GM23338 (cell line): ENCODE results near the gene ERAP2. TPM values are rescaled to one million over a fixed set of nuclear protein-coding genes. Genes with fewer than 3 reads are reported as not detected.
A peak's percentile ranks its signal among the peaks of the same experiment; 100 is the strongest.

ENCODE experiments used
- ATAC-seq: fragments of 200-7000 bp; cut with Tn5 transposase; 3 replicates; pipeline ENCODE4 v1.9.1; 2020
- DNase-seq: peaks from one replicate; pipeline ENCODE4 v3.0.0-alpha.2; 2015; ENCODE audit warnings: low spot score
- H2AFZ ChIP-seq: fragments of 200-600 bp; sonication (generic); 2 replicates; pipeline ENCODE4 v1.8.0; 2016; ENCODE audit warnings: antibody characterized with exemption, mild to moderate bottlenecking, moderate library complexity
- H3F3A ChIP-seq: fragments of 200-600 bp; sonication (generic); replicated peaks from 2 replicates; pipeline ENCODE4 v1.8.0; 2017; ENCODE audit warnings: antibody characterized with exemption, mixed run types, low read depth
- H3K27ac ChIP-seq: fragments of 200-600 bp; sonication (generic); 2 replicates; pipeline ENCODE4 v1.6.1; 2016; ENCODE audit warnings: low read depth
- H3K27me3 ChIP-seq: fragments of 200-600 bp; sonication (generic); 2 replicates; pipeline ENCODE4 v1.8.0; 2016; ENCODE audit warnings: mild to moderate bottlenecking, mixed run types, moderate library complexity; ENCODE audit not compliant: insufficient read depth
- H3K36me3 ChIP-seq: fragments of 200-600 bp; sonication (generic); 2 replicates; pipeline ENCODE4 v1.8.0; 2016; ENCODE audit warnings: mild to moderate bottlenecking; ENCODE audit not compliant: insufficient read depth
- H3K4me1 ChIP-seq: fragments of 200-600 bp; sonication (generic); 2 replicates; pipeline ENCODE4 v1.8.0; 2016; ENCODE audit warnings: mild to moderate bottlenecking, moderate library complexity; ENCODE audit not compliant: insufficient read depth
- H3K4me2 ChIP-seq: fragments of 200-600 bp; sonication (generic); 2 replicates; pipeline ENCODE4 v1.7.1; 2017; ENCODE audit warnings: mixed run types
- H3K4me3 ChIP-seq: fragments of 200-600 bp; sonication (generic); 2 replicates; pipeline ENCODE4 v1.6.1; 2016; ENCODE audit warnings: mixed run types
- H3K79me2 ChIP-seq: fragments of 200-600 bp; sonication (generic); replicated peaks from 2 replicates; pipeline ENCODE4 v1.8.0; 2017; ENCODE audit warnings: mild to moderate bottlenecking; ENCODE audit not compliant: insufficient read depth
- H3K9me2 ChIP-seq: fragments of 200-600 bp; sonication (generic); 2 replicates; pipeline ENCODE4 v1.8.0; 2017; ENCODE audit not compliant: insufficient read depth
- H4K20me1 ChIP-seq: fragments of 200-600 bp; sonication (generic); replicated peaks from 2 replicates; pipeline ENCODE4 v1.8.0; 2017; ENCODE audit warnings: mild to moderate bottlenecking; ENCODE audit not compliant: insufficient read depth
- H3K27ac Mint-ChIP-seq: 2 replicates; pipeline ENCODE4 v1.8.0; 2020; ENCODE audit warnings: inconsistent platforms, mild to moderate bottlenecking, moderate library complexity, mixed read lengths
- H3K27me3 Mint-ChIP-seq: 3 replicates; pipeline ENCODE4 v1.8.0; 2022; ENCODE audit warnings: low read depth, mild to moderate bottlenecking, moderate library complexity, mixed read lengths, inconsistent platforms; ENCODE audit not compliant: insufficient read depth, poor library complexity
- H3K36me3 Mint-ChIP-seq: 3 replicates; pipeline ENCODE4 v1.8.0; 2021; ENCODE audit warnings: low read depth, mild to moderate bottlenecking, inconsistent platforms, moderate library complexity, mixed read lengths
- H3K4me1 Mint-ChIP-seq: 3 replicates; pipeline ENCODE4 v1.8.0; 2020; ENCODE audit warnings: mild to moderate bottlenecking, inconsistent platforms, mixed read lengths
- H3K4me3 Mint-ChIP-seq: 3 replicates; pipeline ENCODE4 v1.8.0; 2021; ENCODE audit warnings: moderate library complexity, mild to moderate bottlenecking, inconsistent platforms, mixed read lengths
- H3K9me3 Mint-ChIP-seq: 3 replicates; pipeline ENCODE4 v1.8.0; 2020; ENCODE audit warnings: moderate library complexity, mild to moderate bottlenecking, inconsistent platforms, mixed read lengths
- CREB1 ChIP-seq: fragments of 250-450 bp; sonication (Bioruptor Pico); IDR thresholded peaks from 2 replicates; pipeline ENCODE4 v1.5.0; 2020; ENCODE audit warnings: low read depth, mild to moderate bottlenecking, moderate library complexity
- EZH2 ChIP-seq: fragments of 200-600 bp; sonication (generic); IDR thresholded peaks from one replicate; pipeline ENCODE4 v1.8.0; 2017; ENCODE audit warnings: antibody characterized with exemption, mild to moderate bottlenecking, low read depth; ENCODE audit not compliant: unreplicated experiment
- EZH2phosphoT487 ChIP-seq: fragments of 200-600 bp; sonication (generic); IDR thresholded peaks from one replicate; pipeline ENCODE4 v1.8.1; 2018; ENCODE audit warnings: antibody characterized with exemption; ENCODE audit not compliant: unreplicated experiment
- JUNB ChIP-seq: IDR thresholded peaks from one replicate; pipeline ENCODE4 v1.6.1; 2016; ENCODE audit warnings: antibody characterized with exemption; ENCODE audit not compliant: unreplicated experiment
- NANOG ChIP-seq: IDR thresholded peaks from 2 replicates; pipeline ENCODE4 v1.6.1; 2016; ENCODE audit warnings: antibody characterized with exemption, borderline replicate concordance
- POLR2AphosphoS5 ChIP-seq: IDR thresholded peaks from 2 replicates; pipeline ENCODE4 v1.6.1; 2016; ENCODE audit warnings: antibody characterized with exemption, low read depth
- STAT1 ChIP-seq: IDR thresholded peaks from one replicate; pipeline ENCODE4 v1.6.1; 2016; ENCODE audit warnings: antibody characterized with exemption; ENCODE audit not compliant: unreplicated experiment
- ZNF114 ChIP-seq: fragments of 250-450 bp; sonication (Bioruptor Pico); IDR thresholded peaks from 2 replicates; pipeline ENCODE4 v1.5.0; 2020; ENCODE audit warnings: mild to moderate bottlenecking, moderate library complexity
- ZNF331 ChIP-seq: fragments of 250-450 bp; sonication (Bioruptor Pico); IDR thresholded peaks from 2 replicates; pipeline ENCODE4 v1.5.0; 2020; ENCODE audit warnings: low read depth, mild to moderate bottlenecking, moderate library complexity
- polyA plus RNA-seq: library from polyadenylated mRNA; unstranded; fragments of >200 nt; fragmentation: Nextera tagmentation; extraction: Ambion mirVana; gene quantifications from 2 replicates; pipeline ENCODE4 v1.2.1, GENCODE V29; 2016
- total RNA-seq: library from RNA; depleted of rRNA; stranded (reverse); fragments of >200 nt; shearing (Covaris generic); gene quantifications from 2 replicates; pipeline ENCODE4 v1.2.3, GENCODE V29; 2014
- TF ChIP-seq, protein P1 (sequence below), 2 experiments: fragments of 200-600 bp in 1 of 2; sonication (generic) in 1 of 2; conservative IDR thresholded peaks; 2 replicates each; pipeline versions ENCODE4 v1.5.1 to v1.6.1; 2016 to 2017; ENCODE audit warnings: antibody characterized with exemption in 2 of 2, low read depth in 2 of 2, mild to moderate bottlenecking in 2 of 2, moderate library complexity in 1 of 2
- TF ChIP-seq, protein P2 (sequence below): fragments of 250-450 bp; sonication (Bioruptor Pico); IDR thresholded peaks from 2 replicates; pipeline ENCODE4 v1.5.0; 2020; ENCODE audit warnings: mild to moderate bottlenecking, moderate library complexity
- TF ChIP-seq, protein P3 (sequence below): IDR thresholded peaks from 2 replicates; pipeline ENCODE4 v1.6.1; 2016; ENCODE audit warnings: antibody characterized with exemption
- TF ChIP-seq, protein P4 (sequence below): IDR thresholded peaks from one replicate; pipeline ENCODE4 v1.6.1; 2018; ENCODE audit warnings: antibody characterized with exemption; ENCODE audit not compliant: unreplicated experiment

Gene ERAP2
- total and polyA plus RNA-seq, 2 experiments from 2014 or later, result 0.73 TPM; not detected in 1

DNA sequence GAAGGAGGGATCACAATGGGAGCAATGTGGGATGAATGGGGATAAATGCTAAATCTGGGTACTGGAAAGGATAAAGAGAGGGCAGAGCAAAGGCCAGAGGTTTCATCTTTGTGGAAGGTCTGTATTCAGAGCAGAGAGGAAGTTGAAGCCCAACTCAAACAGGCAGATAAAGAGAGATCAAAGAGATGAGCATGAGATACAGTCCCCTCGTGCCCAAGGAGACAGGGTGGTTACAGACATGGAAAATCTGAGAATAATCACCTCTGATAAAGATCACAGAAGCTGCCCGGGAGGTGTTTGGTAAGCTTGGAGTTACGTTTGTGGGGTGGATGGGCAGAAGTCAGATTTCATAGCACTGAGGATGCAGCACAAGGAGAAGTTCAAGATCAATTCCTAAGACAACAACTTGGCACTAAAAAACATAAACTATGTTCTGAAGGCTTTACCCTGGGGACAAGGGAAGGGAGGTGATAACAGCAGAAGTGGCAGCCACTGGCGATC, 459 bp upstream of the ERAP2 start:
- Mint-ChIP-seq H3K27ac (no peak overlapping the region), H3K4me3 (no peak overlapping the region), H3K9me3 (no peaks in the 10 kb centered on the region), H3K4me1 (peaks cover 13% of the 10 kb centered on the region), H3K27me3 (no peaks in the 10 kb centered on the region), H3K36me3 (no peaks in the 10 kb centered on the region)
- Histone ChIP-seq H3K27ac (no peak overlapping the region), H2AFZ (peak overlapping the region; percentile 60; the same call in 1 of the 2 replicates), H3K36me3 (no peaks in the 10 kb centered on the region), H3K4me3 (no peak overlapping the region), H3K79me2 (no peaks in the 10 kb centered on the region), H3K27me3 (no peaks in the 10 kb centered on the region), H3K4me2 (no peak overlapping the region), H3K9me2 (no peaks in the 10 kb centered on the region), H4K20me1 (no peaks in the 10 kb centered on the region), H3F3A (no peaks in the 10 kb centered on the region), H3K4me1 (no peaks in the 10 kb centered on the region; the same call in 1 of the 2 replicates)
- no peak for ATAC-seq
- no peak for DNase-seq
- no peak for TF ChIP-seq EZH2
- TF ChIP-seq, protein P1, sequence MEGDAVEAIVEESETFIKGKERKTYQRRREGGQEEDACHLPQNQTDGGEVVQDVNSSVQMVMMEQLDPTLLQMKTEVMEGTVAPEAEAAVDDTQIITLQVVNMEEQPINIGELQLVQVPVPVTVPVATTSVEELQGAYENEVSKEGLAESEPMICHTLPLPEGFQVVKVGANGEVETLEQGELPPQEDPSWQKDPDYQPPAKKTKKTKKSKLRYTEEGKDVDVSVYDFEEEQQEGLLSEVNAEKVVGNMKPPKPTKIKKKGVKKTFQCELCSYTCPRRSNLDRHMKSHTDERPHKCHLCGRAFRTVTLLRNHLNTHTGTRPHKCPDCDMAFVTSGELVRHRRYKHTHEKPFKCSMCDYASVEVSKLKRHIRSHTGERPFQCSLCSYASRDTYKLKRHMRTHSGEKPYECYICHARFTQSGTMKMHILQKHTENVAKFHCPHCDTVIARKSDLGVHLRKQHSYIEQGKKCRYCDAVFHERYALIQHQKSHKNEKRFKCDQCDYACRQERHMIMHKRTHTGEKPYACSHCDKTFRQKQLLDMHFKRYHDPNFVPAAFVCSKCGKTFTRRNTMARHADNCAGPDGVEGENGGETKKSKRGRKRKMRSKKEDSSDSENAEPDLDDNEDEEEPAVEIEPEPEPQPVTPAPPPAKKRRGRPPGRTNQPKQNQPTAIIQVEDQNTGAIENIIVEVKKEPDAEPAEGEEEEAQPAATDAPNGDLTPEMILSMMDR (conservative IDR thresholded peaks at IDR 0.05; ENCODE audit: low read depth in 2 of 2), result no peak
- no peak for TF ChIP-seq JUNB
- TF ChIP-seq, protein P2, sequence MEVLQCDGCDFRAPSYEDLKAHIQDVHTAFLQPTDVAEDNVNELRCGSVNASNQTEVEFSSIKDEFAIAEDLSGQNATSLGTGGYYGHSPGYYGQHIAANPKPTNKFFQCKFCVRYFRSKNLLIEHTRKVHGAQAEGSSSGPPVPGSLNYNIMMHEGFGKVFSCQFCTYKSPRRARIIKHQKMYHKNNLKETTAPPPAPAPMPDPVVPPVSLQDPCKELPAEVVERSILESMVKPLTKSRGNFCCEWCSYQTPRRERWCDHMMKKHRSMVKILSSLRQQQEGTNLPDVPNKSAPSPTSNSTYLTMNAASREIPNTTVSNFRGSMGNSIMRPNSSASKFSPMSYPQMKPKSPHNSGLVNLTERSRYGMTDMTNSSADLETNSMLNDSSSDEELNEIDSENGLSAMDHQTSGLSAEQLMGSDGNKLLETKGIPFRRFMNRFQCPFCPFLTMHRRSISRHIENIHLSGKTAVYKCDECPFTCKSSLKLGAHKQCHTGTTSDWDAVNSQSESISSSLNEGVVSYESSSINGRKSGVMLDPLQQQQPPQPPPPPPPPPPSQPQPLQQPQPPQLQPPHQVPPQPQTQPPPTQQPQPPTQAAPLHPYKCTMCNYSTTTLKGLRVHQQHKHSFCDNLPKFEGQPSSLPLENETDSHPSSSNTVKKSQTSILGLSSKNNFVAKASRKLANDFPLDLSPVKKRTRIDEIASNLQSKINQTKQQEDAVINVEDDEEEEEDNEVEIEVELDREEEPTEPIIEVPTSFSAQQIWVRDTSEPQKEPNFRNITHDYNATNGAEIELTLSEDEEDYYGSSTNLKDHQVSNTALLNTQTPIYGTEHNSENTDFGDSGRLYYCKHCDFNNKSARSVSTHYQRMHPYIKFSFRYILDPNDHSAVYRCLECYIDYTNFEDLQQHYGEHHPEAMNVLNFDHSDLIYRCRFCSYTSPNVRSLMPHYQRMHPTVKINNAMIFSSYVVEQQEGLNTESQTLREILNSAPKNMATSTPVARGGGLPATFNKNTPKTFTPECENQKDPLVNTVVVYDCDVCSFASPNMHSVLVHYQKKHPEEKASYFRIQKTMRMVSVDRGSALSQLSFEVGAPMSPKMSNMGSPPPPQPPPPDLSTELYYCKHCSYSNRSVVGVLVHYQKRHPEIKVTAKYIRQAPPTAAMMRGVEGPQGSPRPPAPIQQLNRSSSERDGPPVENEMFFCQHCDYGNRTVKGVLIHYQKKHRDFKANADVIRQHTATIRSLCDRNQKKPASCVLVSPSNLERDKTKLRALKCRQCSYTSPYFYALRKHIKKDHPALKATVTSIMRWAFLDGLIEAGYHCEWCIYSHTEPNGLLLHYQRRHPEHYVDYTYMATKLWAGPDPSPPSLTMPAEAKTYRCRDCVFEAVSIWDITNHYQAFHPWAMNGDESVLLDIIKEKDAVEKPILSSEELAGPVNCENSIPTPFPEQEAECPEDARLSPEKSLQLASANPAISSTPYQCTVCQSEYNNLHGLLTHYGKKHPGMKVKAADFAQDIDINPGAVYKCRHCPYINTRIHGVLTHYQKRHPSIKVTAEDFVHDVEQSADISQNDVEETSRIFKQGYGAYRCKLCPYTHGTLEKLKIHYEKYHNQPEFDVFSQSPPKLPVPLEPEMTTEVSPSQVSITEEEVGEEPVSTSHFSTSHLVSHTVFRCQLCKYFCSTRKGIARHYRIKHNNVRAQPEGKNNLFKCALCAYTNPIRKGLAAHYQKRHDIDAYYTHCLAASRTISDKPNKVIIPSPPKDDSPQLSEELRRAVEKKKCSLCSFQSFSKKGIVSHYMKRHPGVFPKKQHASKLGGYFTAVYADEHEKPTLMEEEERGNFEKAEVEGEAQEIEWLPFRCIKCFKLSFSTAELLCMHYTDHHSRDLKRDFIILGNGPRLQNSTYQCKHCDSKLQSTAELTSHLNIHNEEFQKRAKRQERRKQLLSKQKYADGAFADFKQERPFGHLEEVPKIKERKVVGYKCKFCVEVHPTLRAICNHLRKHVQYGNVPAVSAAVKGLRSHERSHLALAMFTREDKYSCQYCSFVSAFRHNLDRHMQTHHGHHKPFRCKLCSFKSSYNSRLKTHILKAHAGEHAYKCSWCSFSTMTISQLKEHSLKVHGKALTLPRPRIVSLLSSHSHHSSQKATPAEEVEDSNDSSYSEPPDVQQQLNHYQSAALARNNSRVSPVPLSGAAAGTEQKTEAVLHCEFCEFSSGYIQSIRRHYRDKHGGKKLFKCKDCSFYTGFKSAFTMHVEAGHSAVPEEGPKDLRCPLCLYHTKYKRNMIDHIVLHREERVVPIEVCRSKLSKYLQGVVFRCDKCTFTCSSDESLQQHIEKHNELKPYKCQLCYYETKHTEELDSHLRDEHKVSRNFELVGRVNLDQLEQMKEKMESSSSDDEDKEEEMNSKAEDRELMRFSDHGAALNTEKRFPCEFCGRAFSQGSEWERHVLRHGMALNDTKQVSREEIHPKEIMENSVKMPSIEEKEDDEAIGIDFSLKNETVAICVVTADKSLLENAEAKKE, result no peak
- no peak for TF ChIP-seq STAT1
- TF ChIP-seq ZNF114, result no peak
- no peak for TF ChIP-seq CREB1
- no peak for TF ChIP-seq NANOG
- no peak for TF ChIP-seq EZH2phosphoT487
- TF ChIP-seq, protein P3, sequence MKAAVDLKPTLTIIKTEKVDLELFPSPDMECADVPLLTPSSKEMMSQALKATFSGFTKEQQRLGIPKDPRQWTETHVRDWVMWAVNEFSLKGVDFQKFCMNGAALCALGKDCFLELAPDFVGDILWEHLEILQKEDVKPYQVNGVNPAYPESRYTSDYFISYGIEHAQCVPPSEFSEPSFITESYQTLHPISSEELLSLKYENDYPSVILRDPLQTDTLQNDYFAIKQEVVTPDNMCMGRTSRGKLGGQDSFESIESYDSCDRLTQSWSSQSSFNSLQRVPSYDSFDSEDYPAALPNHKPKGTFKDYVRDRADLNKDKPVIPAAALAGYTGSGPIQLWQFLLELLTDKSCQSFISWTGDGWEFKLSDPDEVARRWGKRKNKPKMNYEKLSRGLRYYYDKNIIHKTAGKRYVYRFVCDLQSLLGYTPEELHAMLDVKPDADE, result no peak
- TF ChIP-seq, protein P4, sequence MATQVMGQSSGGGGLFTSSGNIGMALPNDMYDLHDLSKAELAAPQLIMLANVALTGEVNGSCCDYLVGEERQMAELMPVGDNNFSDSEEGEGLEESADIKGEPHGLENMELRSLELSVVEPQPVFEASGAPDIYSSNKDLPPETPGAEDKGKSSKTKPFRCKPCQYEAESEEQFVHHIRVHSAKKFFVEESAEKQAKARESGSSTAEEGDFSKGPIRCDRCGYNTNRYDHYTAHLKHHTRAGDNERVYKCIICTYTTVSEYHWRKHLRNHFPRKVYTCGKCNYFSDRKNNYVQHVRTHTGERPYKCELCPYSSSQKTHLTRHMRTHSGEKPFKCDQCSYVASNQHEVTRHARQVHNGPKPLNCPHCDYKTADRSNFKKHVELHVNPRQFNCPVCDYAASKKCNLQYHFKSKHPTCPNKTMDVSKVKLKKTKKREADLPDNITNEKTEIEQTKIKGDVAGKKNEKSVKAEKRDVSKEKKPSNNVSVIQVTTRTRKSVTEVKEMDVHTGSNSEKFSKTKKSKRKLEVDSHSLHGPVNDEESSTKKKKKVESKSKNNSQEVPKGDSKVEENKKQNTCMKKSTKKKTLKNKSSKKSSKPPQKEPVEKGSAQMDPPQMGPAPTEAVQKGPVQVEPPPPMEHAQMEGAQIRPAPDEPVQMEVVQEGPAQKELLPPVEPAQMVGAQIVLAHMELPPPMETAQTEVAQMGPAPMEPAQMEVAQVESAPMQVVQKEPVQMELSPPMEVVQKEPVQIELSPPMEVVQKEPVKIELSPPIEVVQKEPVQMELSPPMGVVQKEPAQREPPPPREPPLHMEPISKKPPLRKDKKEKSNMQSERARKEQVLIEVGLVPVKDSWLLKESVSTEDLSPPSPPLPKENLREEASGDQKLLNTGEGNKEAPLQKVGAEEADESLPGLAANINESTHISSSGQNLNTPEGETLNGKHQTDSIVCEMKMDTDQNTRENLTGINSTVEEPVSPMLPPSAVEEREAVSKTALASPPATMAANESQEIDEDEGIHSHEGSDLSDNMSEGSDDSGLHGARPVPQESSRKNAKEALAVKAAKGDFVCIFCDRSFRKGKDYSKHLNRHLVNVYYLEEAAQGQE, result no peak
- no peak for TF ChIP-seq ZNF331 (CRISPR knock-in tag)
- no peak for TF ChIP-seq POLR2AphosphoS5
